Raji (cell line): ENCODE measurements around the gene MACO1.

Experiments used
- POLR2A ChIP-seq: IDR thresholded peaks from 2 replicates; pipeline ENCODE4 v1.6.1; 2011; ENCODE audit warnings: low read depth, low read length, control low read depth; ENCODE audit not compliant: insufficient read depth

Gene MACO1

GRCh38 chr1:25494952-25495351 is 64.3 kb downstream of the MACO1 start:
- no peak for TF ChIP-seq POLR2A

DNA sequence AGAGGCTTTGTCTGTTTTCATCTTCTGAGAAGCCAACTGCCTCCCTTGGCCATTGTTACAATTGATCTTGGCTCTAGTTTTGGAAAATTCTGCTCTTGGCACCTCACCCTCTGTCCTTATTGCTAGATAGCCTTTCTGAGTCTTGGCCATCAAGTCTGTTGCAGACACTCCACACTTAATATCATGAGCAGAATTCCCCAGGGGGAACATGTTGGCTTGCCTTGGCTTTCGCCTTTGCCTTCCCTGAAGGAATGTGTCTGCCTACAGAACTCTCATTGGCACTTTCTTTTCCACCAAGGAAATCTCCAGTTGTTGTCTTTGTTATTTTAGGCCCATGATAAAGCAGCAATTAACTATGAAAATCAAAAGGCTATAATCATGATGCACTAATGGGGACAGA is 70.0 kb downstream of the MACO1 start:
- TF ChIP-seq POLR2A, result no peak

- no peak for TF ChIP-seq POLR2A
Measured at GRCh38 chr1:25501235-25502058, 70.8 kb downstream of the MACO1 start.

DNA sequence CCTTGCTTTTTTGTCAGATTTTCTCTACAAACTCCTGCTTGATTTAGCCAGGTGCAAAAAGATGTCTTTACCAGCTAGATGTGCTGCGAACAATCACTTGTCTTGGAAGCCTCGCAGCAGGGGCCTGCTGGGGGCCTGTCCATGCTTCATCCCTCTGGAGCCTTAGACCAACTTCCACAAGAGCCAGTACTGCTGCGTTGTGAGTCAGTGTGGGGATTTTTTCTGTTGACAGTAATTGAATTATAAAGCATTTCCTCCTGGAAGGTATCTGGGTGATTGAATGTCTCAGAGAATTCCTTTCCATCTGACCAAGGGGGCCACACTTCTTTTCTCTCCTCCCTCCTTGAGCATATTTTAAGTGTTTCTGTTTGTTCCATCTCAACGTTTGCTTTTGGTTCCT is 72.3 kb downstream of the MACO1 start:
- no peak for TF ChIP-seq POLR2A

DNA sequence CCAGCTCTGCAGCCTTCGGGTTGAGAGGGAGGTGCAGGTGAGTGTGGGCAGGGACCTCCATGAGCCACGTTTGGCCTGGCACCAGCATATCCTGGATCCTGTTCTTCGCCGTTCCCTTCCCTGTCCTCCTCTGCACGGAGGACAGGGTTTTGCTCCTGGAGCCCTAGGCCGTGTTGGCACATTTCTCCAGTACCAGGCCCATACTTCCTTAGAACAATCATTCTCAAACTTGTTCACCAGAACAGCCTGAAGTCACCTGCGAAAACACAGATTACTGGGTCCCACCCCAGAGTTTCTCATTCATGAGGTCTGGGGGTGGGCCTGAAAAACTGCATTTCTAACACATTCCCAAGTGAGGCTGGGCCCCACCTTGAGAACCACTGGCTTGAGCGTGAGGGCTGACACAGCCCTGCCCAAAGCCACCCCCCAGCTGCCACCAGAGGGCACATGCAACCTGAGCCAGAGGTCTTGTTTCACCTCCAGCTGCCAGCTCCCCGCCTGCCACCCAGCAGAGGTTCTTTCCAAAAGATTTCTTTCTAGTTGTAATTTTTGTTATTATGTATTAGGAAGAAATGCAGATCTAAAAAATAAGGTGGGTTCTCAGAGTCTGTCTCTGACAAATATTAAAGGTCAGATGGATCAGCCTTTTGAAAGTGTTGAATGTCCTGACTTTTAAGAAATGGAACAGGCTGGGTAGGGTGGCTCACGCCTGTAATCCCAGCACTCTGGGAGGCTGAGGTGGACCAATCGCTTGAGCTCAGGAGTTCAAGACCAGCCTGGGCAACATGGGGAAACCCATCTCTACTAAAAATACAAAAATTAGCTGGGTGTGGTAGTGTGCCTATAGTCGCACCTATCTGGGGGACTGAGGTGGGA is 73.1 kb downstream of the MACO1 start:
- TF ChIP-seq POLR2A, result no peak

DNA sequence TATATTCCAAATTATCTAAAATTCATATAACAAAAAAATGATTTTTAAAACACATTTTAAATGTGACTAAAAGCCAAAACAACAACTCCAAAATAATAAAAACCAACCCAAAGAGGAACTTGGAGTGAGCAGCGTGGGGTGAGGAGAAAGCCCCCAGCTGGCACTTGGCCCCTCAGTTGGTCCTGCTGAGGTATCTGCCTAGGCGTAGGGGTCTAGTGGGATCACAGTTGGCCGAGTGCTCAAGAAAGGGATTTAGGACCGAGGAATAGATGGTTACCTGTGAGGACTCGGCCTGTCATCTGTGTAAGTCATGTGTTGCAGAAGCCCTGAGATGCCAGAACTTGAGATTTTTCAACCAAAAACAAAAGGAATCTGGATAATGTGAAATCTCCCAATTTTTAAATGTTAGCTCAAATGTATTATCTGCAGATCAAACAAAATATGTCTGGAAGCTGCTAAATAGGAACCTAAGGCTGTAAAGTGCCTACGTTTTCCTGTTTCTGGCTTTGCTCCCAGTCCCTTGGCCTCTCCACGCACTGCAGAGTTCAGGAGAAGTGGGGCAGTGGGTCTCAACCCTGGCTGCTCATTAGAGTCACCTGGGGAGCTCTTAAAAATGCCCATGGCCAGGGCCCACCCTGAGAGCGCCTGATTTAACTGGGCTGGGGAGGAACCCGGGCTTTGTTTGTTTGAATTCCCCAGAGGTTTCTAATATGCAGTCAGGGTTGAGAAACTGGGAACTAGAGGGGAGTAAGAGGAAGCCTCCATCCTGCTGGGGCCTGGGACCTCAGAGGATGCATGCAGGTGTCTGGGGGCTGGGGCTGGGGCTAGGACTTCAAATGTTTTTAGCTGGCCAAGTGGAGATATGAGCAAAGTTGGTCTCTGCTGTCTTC is 74.3 kb downstream of the MACO1 start:
- no peak for TF ChIP-seq POLR2A

DNA sequence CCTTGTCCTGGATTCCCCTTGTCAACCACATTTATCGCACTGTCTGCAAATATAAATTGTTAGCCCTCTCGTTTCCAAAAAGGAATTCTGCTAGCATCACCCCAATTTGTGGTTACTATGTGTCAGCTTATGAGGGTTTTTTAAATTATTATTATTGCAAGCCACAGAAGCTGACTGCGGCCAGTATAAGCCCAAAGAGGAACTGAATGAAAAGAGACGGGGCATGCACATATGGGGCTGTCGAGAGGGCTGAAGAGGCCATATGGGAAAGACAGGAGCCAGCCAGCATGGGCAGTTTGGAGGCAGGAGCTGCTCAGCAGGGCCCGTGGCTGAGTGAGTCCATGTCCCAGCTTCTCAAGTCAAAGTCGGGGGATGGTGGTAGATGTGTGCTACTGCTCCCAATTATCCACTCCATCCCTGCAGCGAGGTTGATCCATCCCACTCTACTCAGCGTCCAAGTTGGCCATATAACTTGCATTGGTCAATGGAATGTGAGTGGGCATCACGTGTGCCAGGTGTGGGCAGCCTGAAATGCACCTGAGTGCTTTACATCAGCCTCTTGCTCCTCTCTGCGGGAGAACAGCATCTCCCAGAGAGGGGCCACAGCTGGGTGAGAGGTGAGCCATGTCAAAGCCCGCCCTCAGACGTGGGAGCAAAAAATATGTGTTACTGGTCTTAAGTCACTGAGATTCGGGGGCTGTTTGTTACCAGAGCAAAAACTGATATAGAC is 75.1 kb downstream of the MACO1 start:
- no peak for TF ChIP-seq POLR2A

- no peak for TF ChIP-seq POLR2A
Measured at GRCh38 chr1:25513666-25514065, 83.0 kb downstream of the MACO1 start.

DNA sequence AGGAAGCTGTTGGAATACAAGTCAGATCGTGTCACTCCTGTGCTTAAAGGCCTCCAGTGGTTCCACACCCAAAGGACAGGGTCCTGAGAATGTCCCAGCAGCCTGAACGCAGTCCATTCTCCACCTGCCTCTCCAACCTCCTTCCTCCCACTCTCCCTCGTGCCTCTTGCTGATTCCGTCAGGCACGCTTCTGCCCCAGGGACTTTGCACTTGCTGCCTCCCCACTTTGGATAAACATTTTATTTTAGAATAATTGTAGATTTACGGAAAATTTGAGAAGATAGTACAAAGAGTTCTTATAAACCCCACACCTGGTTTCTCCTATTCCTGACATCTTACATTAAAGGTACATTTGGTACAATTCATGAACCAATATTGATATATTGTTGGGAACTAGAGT is 84.3 kb downstream of the MACO1 start:
- TF ChIP-seq POLR2A, result no peak

GRCh38 chr1:25516686-25517085 is 86.0 kb downstream of the MACO1 start:
- TF ChIP-seq POLR2A, result no peak

DNA sequence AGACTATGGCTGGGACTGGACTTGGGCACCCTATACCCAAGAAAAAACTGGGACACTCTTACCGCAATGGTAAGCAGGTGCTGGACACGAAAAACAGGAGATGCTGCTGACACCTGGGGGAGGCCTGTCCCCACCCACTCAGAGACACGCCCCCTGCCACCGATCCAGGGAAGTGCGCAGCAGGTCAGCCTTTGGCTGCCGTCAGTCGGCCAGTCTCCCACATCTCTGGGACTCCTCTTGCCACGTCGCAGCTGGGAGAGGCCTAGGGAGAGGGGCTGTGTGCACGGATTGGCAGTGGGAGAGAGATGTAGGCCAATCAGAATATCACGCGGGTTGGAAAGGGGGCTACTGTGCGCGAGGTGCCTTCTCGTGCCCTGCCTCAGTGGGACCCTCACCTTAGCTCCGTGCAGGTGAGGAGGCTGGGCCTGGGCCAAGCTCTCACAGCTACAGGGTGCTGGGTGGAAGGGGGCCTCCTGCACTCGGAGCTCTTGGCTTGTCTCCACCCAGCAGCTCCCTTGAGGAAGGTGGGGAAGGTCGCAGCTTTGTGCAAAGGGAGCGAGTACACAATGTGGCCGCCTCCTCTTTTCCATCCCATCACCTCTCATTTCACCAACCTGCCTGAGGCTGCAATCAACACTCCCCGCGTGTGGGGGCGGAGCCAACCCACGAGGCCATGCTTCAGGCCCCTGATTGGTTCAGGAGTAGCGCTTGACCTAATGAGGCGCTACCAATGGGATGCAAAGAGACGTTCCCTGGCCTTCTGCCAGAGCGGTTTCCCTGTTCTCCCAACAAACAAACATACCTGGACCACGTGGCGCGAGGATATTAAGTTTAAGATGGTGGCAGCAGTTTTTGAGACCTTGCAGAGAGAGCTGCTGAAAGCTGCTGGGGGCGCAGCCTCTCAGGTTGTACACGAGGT is 87.0 kb downstream of the MACO1 start:
- no peak for TF ChIP-seq POLR2A

DNA sequence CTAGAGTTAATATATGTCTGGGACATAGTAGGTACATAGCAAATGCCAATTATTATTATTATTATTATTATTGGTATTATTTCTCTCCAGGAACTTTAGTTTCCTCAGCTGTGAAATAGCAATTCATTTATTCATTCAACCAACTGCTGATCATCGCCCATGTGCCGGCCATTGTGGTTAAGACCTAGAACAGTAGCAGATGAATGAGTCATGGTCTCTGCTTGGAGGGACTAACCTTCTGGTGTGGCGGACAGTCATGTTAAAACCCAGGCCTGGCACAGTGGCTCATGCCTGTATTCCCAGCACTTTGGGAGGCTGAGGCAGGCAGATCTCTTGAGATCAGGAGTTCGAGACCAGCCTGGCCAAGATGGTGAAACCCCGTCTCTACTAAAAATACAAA is 88.9 kb downstream of the MACO1 start:
- no peak for TF ChIP-seq POLR2A

- no peak for TF ChIP-seq POLR2A
Measured at GRCh38 chr1:25520446-25521061, 89.9 kb downstream of the MACO1 start.
